ENCODE data around the gene HIPK2. TPM values are rescaled to one million over a fixed set of nuclear protein-coding genes. Genes with fewer than 3 reads are reported as not detected.
A peak's percentile ranks its signal among the peaks of the same experiment; 100 is the strongest.

The HIPK2 gene
- total RNA-seq, 2 donors from 2014 or later: 95.1 to 125 TPM

DNA sequence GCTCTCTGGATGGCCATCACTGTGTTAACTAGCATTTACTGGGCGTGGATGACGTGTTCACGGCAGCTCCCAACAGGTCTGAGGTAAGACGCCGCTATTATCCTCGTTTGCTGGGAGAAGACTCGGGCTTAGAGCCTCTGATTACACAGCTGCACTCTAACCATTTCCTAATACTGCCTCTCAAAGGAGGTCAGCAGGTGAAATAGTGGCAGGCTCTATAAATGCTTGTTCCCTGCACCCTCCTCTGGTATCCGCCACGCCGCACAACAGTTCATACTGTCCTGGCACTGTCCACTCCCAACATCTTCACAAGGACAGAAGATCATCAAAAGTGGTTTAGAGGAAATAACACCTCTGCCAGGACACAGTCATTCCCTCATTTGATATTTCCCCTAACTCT lies 28.3 kb downstream of the HIPK2 start:
- H3K4me3 Mint-ChIP-seq: no peak overlapping the region
- no peaks in the 10 kb centered on the region for H3K9me3 ChIP-seq (ENCODE audit: control insufficient read depth, low read length)
- H3K36me3 Mint-ChIP-seq (ENCODE audit: low read depth): peaks cover 3% of the 10 kb centered on the region
- H3K4me1 ChIP-seq (ENCODE audit: control insufficient read depth, insufficient read depth, low read length): peaks cover 13% of the 10 kb centered on the region
- WGBS, 2 experiments (ENCODE audit: insufficient coverage in 1 of 2, insufficient read length in 1 of 2): 96 to 97% methylated on average over 5 to 10 of the region's 10 CpGs
- H3K27ac ChIP-seq (ENCODE audit: low read depth, low read length): no peak overlapping the region
- no peaks in the 10 kb centered on the region for H3K9me3 Mint-ChIP-seq
- H3K4me1 Mint-ChIP-seq: peaks cover 29% of the 10 kb centered on the region
- peak; percentile 21 for DNase-seq
- H3K27me3 Mint-ChIP-seq (ENCODE audit: insufficient read depth): no peaks in the 10 kb centered on the region
- no peak overlapping the region for H3K9ac ChIP-seq (ENCODE audit: extremely low read depth, low read length, poor library complexity, severe bottlenecking)
- TF ChIP-seq, protein P1, sequence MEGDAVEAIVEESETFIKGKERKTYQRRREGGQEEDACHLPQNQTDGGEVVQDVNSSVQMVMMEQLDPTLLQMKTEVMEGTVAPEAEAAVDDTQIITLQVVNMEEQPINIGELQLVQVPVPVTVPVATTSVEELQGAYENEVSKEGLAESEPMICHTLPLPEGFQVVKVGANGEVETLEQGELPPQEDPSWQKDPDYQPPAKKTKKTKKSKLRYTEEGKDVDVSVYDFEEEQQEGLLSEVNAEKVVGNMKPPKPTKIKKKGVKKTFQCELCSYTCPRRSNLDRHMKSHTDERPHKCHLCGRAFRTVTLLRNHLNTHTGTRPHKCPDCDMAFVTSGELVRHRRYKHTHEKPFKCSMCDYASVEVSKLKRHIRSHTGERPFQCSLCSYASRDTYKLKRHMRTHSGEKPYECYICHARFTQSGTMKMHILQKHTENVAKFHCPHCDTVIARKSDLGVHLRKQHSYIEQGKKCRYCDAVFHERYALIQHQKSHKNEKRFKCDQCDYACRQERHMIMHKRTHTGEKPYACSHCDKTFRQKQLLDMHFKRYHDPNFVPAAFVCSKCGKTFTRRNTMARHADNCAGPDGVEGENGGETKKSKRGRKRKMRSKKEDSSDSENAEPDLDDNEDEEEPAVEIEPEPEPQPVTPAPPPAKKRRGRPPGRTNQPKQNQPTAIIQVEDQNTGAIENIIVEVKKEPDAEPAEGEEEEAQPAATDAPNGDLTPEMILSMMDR (conservative IDR thresholded peaks at IDR 0.05): no peak
- H3K36me3 ChIP-seq (ENCODE audit: control insufficient read depth, insufficient read depth, low read length): peaks cover 17% of the 10 kb centered on the region
- H3K27ac Mint-ChIP-seq: no peak overlapping the region
- H3K27me3 ChIP-seq (ENCODE audit: control insufficient read depth, insufficient read depth, low read length, poor library complexity, severe bottlenecking): no peaks in the 10 kb centered on the region
- H3K4me3 ChIP-seq (ENCODE audit: low read length): no peak overlapping the region

DNA sequence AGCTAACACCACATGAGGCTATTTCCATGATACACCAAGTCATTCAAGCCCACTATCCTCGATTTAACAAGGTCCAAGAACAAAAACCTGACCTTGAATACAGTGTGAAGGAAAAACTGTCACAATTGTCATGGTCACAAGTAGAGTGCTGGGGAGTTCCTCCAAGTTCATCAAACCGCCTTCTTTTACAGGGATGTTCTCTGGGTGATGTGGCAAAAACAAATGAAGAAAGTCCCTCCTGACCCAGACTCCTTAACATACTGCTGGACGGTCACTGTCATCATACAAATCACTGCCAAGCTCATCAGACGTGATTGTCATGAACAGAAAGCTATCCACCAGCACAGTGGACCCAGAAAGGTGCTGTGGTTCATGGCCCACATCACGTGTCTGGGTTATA lies 28.9 kb downstream of the HIPK2 start:
- Mint-ChIP-seq H3K4me3 (no peak overlapping the region), H3K27me3 (ENCODE audit: insufficient read depth) (no peaks in the 10 kb centered on the region), H3K9me3 (no peaks in the 10 kb centered on the region), H3K4me1 (peaks cover 29% of the 10 kb centered on the region), H3K36me3 (ENCODE audit: low read depth) (peaks cover 4% of the 10 kb centered on the region), H3K27ac (no peak overlapping the region)
- peak; percentile 14 for DNase-seq
- H3K9ac ChIP-seq (ENCODE audit: extremely low read depth, low read length, poor library complexity, severe bottlenecking): no peak overlapping the region
- WGBS, 2 experiments (ENCODE audit: insufficient coverage in 1 of 2, insufficient read length in 1 of 2): 87 to 89% methylated on average over 3 to 5 of the region's 5 CpGs
- H3K4me3 ChIP-seq (ENCODE audit: low read length): no peak overlapping the region
- no peak overlapping the region for H3K27ac ChIP-seq (ENCODE audit: low read depth, low read length)
- peaks cover 13% of the 10 kb centered on the region for H3K4me1 ChIP-seq (ENCODE audit: control insufficient read depth, insufficient read depth, low read length)
- H3K36me3 ChIP-seq (ENCODE audit: control insufficient read depth, insufficient read depth, low read length): peaks cover 23% of the 10 kb centered on the region
- no peaks in the 10 kb centered on the region for H3K9me3 ChIP-seq (ENCODE audit: control insufficient read depth, low read length)
- no peaks in the 10 kb centered on the region for H3K27me3 ChIP-seq (ENCODE audit: control insufficient read depth, insufficient read depth, low read length, poor library complexity, severe bottlenecking)
- TF ChIP-seq, protein P1 (conservative IDR thresholded peaks at IDR 0.05): no peak

DNA sequence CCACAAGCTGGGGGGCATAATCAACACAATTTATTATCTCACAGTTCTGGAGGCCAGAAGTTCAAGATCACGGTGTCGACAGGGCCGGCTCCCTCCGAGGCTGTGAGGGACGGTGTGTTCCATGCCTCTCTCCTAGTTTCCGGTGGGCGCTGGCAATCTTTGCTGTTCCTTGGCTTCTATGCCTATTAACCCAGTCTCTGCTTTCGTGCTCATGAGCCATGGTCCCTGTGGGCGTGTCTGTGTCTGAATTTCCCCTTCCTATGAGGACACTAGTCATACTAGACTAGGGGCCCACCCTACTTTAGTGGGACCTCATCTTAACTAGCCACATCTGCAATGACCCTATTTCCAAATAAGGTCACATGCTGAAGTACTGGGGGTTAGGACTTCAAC lies 29.4 kb downstream of the HIPK2 start:
- no peak overlapping the region for H3K9ac ChIP-seq (ENCODE audit: extremely low read depth, low read length, poor library complexity, severe bottlenecking)

More for the DNA sequence above, 29.4 kb downstream of the HIPK2 start:
- no peaks in the 10 kb centered on the region for H3K27me3 ChIP-seq (ENCODE audit: control insufficient read depth, insufficient read depth, low read length, poor library complexity, severe bottlenecking)
- no peak overlapping the region for H3K27ac Mint-ChIP-seq
- H3K4me1 ChIP-seq (ENCODE audit: control insufficient read depth, insufficient read depth, low read length): peaks cover 17% of the 10 kb centered on the region
- no peak overlapping the region for H3K4me3 Mint-ChIP-seq
- H3K9me3 Mint-ChIP-seq: no peaks in the 10 kb centered on the region
- peaks cover 4% of the 10 kb centered on the region for H3K36me3 Mint-ChIP-seq (ENCODE audit: low read depth)
- no peaks in the 10 kb centered on the region for H3K27me3 Mint-ChIP-seq (ENCODE audit: insufficient read depth)
- no peak overlapping the region for H3K4me3 ChIP-seq (ENCODE audit: low read length)
- 92 to 96% methylated on average over 9 of the region's 9 CpGs for WGBS, 2 experiments (ENCODE audit: insufficient coverage in 1 of 2, insufficient read length in 1 of 2)
- H3K27ac ChIP-seq (ENCODE audit: low read depth, low read length): no peak overlapping the region
- TF ChIP-seq, protein P1 (conservative IDR thresholded peaks at IDR 0.05): no peak
- peaks cover 29% of the 10 kb centered on the region for H3K4me1 Mint-ChIP-seq
- DNase-seq: peak; percentile 10
- peaks cover 23% of the 10 kb centered on the region for H3K36me3 ChIP-seq (ENCODE audit: control insufficient read depth, insufficient read depth, low read length)
- no peaks in the 10 kb centered on the region for H3K9me3 ChIP-seq (ENCODE audit: control insufficient read depth, low read length)
